Measurements from ENCODE around the gene LRRC47.
"Not testable (repeated sequence)": the region's sequence is repeated elsewhere in the genome, so short reads cannot be mapped to it uniquely, and the experiment has no call there.

LRRC47 gene

GRCh38 chr1:3816331-3817137 lies 20.2 kb upstream of the LRRC47 start:
- TF ChIP-seq CTCF (IDR thresholded peaks at IDR 0.05; ENCODE audit: low read depth, low read length), result no peak
- H3K4me3 ChIP-seq (ENCODE audit: low read depth, low read length), result no peak overlapping the region

- H3K4me3 ChIP-seq (ENCODE audit: low read depth, low read length), result no peak overlapping the region
- TF ChIP-seq CTCF (IDR thresholded peaks at IDR 0.05; ENCODE audit: low read depth, low read length), result no peak
Observed at GRCh38 chr1:3814771-3815561, 18.7 kb upstream of the LRRC47 start.

GRCh38 chr1:3814065-3814464 lies 17.8 kb upstream of the LRRC47 start:
- H3K4me3 ChIP-seq (ENCODE audit: low read depth, low read length), result no peak overlapping the region
- TF ChIP-seq CTCF (IDR thresholded peaks at IDR 0.05; ENCODE audit: low read depth, low read length), result no peak

GRCh38 chr1:3811595-3811911 lies 15.3 kb upstream of the LRRC47 start:
- no peak for TF ChIP-seq CTCF (IDR thresholded peaks at IDR 0.05; ENCODE audit: low read depth, low read length)
- H3K4me3 ChIP-seq (ENCODE audit: low read depth, low read length), result no peak overlapping the region

- not testable (repeated sequence) for H3K4me3 ChIP-seq (ENCODE audit: low read depth, low read length)
Observed at GRCh38 chr1:3810149-3810761, 14.0 kb upstream of the LRRC47 start.

- H3K4me3 ChIP-seq (ENCODE audit: low read depth, low read length), result no peak overlapping the region
- TF ChIP-seq CTCF (IDR thresholded peaks at IDR 0.05; ENCODE audit: low read depth, low read length), result no peak
Observed at GRCh38 chr1:3809680-3810079, 13.4 kb upstream of the LRRC47 start.

- no peak for TF ChIP-seq CTCF (IDR thresholded peaks at IDR 0.05; ENCODE audit: low read depth, low read length)
- H3K4me3 ChIP-seq (ENCODE audit: low read depth, low read length), result no peak overlapping the region
Observed at GRCh38 chr1:3807769-3808168, 11.5 kb upstream of the LRRC47 start.

Data from WI38 (cell line).